ENCODE measurements around the gene RAD51C. TPM values are rescaled to one million over a fixed set of nuclear protein-coding genes. Genes with fewer than 3 reads are reported as not detected.

The RAD51C gene
- polyA plus RNA-seq, 2 of the 4 experiments (the other 2 are of a cell fraction): 83.4 to 121 TPM

DNA sequence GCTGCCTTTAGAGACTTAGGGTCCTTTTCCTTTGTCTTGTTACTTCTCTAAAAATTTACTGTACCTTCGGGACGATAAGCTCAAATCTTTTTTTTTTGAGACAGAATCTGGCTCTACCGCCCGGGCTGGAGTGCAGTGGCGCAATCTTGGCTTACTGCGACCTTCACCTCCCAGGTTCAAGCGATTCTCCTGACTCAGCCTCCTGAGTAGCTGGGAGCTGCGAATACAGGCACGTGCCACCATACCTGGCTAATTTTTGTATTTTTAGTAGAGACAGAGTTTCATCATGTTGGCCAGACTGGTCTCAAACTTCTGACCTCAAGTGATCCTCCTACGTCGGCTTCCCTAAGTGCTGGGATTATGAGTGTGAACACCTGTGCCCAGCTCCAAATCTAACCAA, 7.4 kb downstream of the RAD51C start:
- Histone ChIP-seq H3K4me2 (no peak overlapping the region), H3K4me3 (no peak overlapping the region), H3K9me3 (no peaks in the 10 kb centered on the region), H3K4me1 (no peaks in the 10 kb centered on the region), H3K27ac (no peak overlapping the region)
- ChIA-PET POLR2A (no interaction called here), CTCF (interaction anchor here (0.6 to 4.9 kb wide), 8 partner anchors 11 to 417 kb away, joined by 3 to 26 read pairs (median 4); no protein-coding TSS in a partner anchor)
- ATAC-seq (no peak), DNase-seq (ENCODE audit: low read depth in 1 of 2, low spot score in 1 of 2) (no peak), FAIRE-seq (no peak)
- WGBS (ENCODE audit: missing lambda C conversion rate): 89% methylated on average over 11 of the region's 11 CpGs
- no peak for TF ChIP-seq CHD4 (IDR thresholded peaks at IDR 0.05; ENCODE audit: borderline replicate concordance)
- TF ChIP-seq CBX8 (IDR thresholded peaks at IDR 0.05): no peak
- TF ChIP-seq HOXB13 (CRISPR knock-in tag; IDR thresholded peaks at IDR 0.05; ENCODE audit: low read depth): no peak
- TF ChIP-seq TP53 (CRISPR knock-in tag; IDR thresholded peaks at IDR 0.05): no peak
- no peak for TF ChIP-seq NFE2L2 (conservative IDR thresholded peaks at IDR 0.05; ENCODE audit: low read length)
- no peak for TF ChIP-seq MAZ (IDR thresholded peaks at IDR 0.05; ENCODE audit: borderline replicate concordance, low read depth, low read length)
- TF ChIP-seq ZFP36 (IDR thresholded peaks at IDR 0.05; ENCODE audit: borderline replicate concordance, partially characterized antibody): no peak
- no peak for TF ChIP-seq CTCF (IDR thresholded peaks at IDR 0.05)
- TF ChIP-seq EP300 (IDR thresholded peaks at IDR 0.05): no peak
- no peak for TF ChIP-seq GATA3 (IDR thresholded peaks at IDR 0.05; ENCODE audit: borderline replicate concordance)
- no peak for TF ChIP-seq FOXS1 (CRISPR knock-in tag; IDR thresholded peaks at IDR 0.05)
- TF ChIP-seq JUNB (IDR thresholded peaks at IDR 0.05): no peak
- no peak for TF ChIP-seq HDAC2 (IDR thresholded peaks at IDR 0.05)
- TF ChIP-seq, protein P1, sequence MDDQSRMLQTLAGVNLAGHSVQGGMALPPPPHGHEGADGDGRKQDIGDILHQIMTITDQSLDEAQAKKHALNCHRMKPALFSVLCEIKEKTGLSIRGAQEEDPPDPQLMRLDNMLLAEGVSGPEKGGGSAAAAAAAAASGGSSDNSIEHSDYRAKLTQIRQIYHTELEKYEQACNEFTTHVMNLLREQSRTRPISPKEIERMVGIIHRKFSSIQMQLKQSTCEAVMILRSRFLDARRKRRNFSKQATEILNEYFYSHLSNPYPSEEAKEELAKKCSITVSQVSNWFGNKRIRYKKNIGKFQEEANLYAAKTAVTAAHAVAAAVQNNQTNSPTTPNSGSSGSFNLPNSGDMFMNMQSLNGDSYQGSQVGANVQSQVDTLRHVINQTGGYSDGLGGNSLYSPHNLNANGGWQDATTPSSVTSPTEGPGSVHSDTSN (IDR thresholded peaks at IDR 0.05): no peak
- TF ChIP-seq, protein P2, sequence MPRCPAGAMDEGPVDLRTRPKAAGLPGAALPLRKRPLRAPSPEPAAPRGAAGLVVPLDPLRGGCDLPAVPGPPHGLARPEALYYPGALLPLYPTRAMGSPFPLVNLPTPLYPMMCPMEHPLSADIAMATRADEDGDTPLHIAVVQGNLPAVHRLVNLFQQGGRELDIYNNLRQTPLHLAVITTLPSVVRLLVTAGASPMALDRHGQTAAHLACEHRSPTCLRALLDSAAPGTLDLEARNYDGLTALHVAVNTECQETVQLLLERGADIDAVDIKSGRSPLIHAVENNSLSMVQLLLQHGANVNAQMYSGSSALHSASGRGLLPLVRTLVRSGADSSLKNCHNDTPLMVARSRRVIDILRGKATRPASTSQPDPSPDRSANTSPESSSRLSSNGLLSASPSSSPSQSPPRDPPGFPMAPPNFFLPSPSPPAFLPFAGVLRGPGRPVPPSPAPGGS (IDR thresholded peaks at IDR 0.05): no peak
- TF ChIP-seq PHF8 (IDR thresholded peaks at IDR 0.05; ENCODE audit: borderline replicate concordance, low read depth): no peak
- TF ChIP-seq ZSCAN20 (CRISPR knock-in tag; IDR thresholded peaks at IDR 0.05): no peak

GRCh38 chr17:58702045-58702476, 9.7 kb downstream of the RAD51C start:
- Histone ChIP-seq H3K9me3 (no peaks in the 10 kb centered on the region), H3K4me1 (no peaks in the 10 kb centered on the region), H3K4me3 (no peak overlapping the region), H3K4me2 (no peak overlapping the region), H3K27ac (no peak overlapping the region)
- FAIRE-seq: no peak
- POLR2A ChIA-PET: interaction anchor here (2.1 kb wide), 1 partner anchor 70 kb away, joined by 6 read pairs; no protein-coding TSS in a partner anchor
- TF ChIP-seq ZC3H11A (IDR thresholded peaks at IDR 0.05) (no peak), HOXB13 (CRISPR knock-in tag; IDR thresholded peaks at IDR 0.05; ENCODE audit: low read depth) (no peak), NR3C1 (IDR thresholded peaks at IDR 0.05) (no peak), CTCF (IDR thresholded peaks at IDR 0.05) (no peak), PHF8 (IDR thresholded peaks at IDR 0.05; ENCODE audit: borderline replicate concordance, low read depth) (no peak), E2F6 (IDR thresholded peaks at IDR 0.05; ENCODE audit: borderline replicate concordance, low read depth) (no peak), MAZ (IDR thresholded peaks at IDR 0.05; ENCODE audit: borderline replicate concordance, low read depth, low read length) (no peak), CHD2 (IDR thresholded peaks at IDR 0.05; ENCODE audit: low read length, partially characterized antibody) (no peak), CEBPB (IDR thresholded peaks at IDR 0.05) (no peak), POLR2AphosphoS2 (conservative IDR thresholded peaks at IDR 0.05; ENCODE audit: low read length) (no peak), EP300 (IDR thresholded peaks at IDR 0.05) (no peak)
- WGBS (ENCODE audit: missing lambda C conversion rate): 80% methylated on average over 5 of the region's 5 CpGs
- DNase-seq (ENCODE audit: low read depth in 1 of 2, low spot score in 1 of 2): no peak
- CTCF ChIA-PET: interaction anchor here (0.6 to 4.9 kb wide), 3 partner anchors 8 to 441 kb away, joined by 3 to 26 read pairs (median 24); no protein-coding TSS in a partner anchor
- no peak for ATAC-seq

Data from A549 (cell line).